Measurements from ENCODE around the gene HOXD12. TPM values are rescaled to one million over a fixed set of nuclear protein-coding genes. Genes with fewer than 3 reads are reported as not detected.

The HOXD12 gene
- polyA plus RNA-seq, 1 donor (not counting 4 experiments of a cell fraction or from before 2014, with no cell fraction given), result not detected

- no peaks in the 10 kb centered on the region for H3K36me3 ChIP-seq (ENCODE audit: control insufficient read depth in 2 of 2, extremely low read depth in 1 of 2, insufficient read depth in 2 of 2, low read length in 2 of 2)
- no peaks in the 10 kb centered on the region for H3K79me2 ChIP-seq (ENCODE audit: control insufficient read depth, insufficient read depth, low read length)
- FAIRE-seq (no peak), DNase-seq (ENCODE audit: low read depth, low spot score) (no peak)
- peaks cover 2% of the 10 kb centered on the region for H4K20me1 ChIP-seq (ENCODE audit: control insufficient read depth, extremely low read depth, insufficient read depth, low read length)
- H3K27ac ChIP-seq (ENCODE audit: control insufficient read depth, insufficient read depth, low read length), result no peak overlapping the region
- H3K4me2 ChIP-seq (ENCODE audit: control insufficient read depth, extremely low read depth, insufficient read depth, low read depth, low read length), result no peak overlapping the region
- no peak overlapping the region for H3K4me3 ChIP-seq (ENCODE audit: control insufficient read depth in 2 of 3, extremely low read depth in 1 of 3, insufficient read depth in 2 of 3, low read depth in 1 of 3, low read length in 3 of 3)
- peaks cover 2% of the 10 kb centered on the region for H3K4me1 ChIP-seq (ENCODE audit: control insufficient read depth, extremely low read depth, insufficient read depth, low read length)
- H3K9me3 ChIP-seq (ENCODE audit: control insufficient read depth, low read depth, low read length), result no peaks in the 10 kb centered on the region
- H3K9ac ChIP-seq (ENCODE audit: control insufficient read depth, extremely low read depth, insufficient read depth, low read length), result no peak overlapping the region
- TF ChIP-seq EZH2 (IDR thresholded peaks at IDR 0.05; ENCODE audit: low read length) (no peak), CTCF (optimal IDR thresholded peaks at IDR 0.05 in 1 of 3, IDR thresholded peaks at IDR 0.05 in 1 of 3, conservative IDR thresholded peaks at IDR 0.05 in 1 of 3; ENCODE audit: extremely low read depth in 1 of 3, insufficient read depth in 2 of 3, low read length in 3 of 3) (no peak)
- H3K27me3 ChIP-seq (ENCODE audit: control insufficient read depth, extremely low read depth, insufficient read depth, low read length), result peaks cover 95% of the 10 kb centered on the region
- H3K9me1 ChIP-seq (ENCODE audit: control insufficient read depth, extremely low read depth, insufficient read depth, low read length), result no peaks in the 10 kb centered on the region
- dilution Hi-C loops (cut with MboI; ENCODE audit: extremely low pct_ligation_motif_present, low sequenced_read_pairs), result no loop called here
- H2AFZ ChIP-seq (ENCODE audit: control insufficient read depth, low read length), result no peak overlapping the region
Measured at GRCh38 chr2:176109946-176110345, 10.4 kb downstream of the HOXD12 start.

- Histone ChIP-seq H4K20me1 (ENCODE audit: control insufficient read depth, extremely low read depth, insufficient read depth, low read length) (peaks cover 2% of the 10 kb centered on the region), H3K27me3 (ENCODE audit: control insufficient read depth, extremely low read depth, insufficient read depth, low read length) (peaks cover 95% of the 10 kb centered on the region), H2AFZ (ENCODE audit: control insufficient read depth, low read length) (no peak overlapping the region), H3K9me1 (ENCODE audit: control insufficient read depth, extremely low read depth, insufficient read depth, low read length) (no peaks in the 10 kb centered on the region), H3K9me3 (ENCODE audit: control insufficient read depth, low read depth, low read length) (no peaks in the 10 kb centered on the region), H3K4me1 (ENCODE audit: control insufficient read depth, extremely low read depth, insufficient read depth, low read length) (peaks cover 2% of the 10 kb centered on the region), H3K4me3 (ENCODE audit: control insufficient read depth in 2 of 3, extremely low read depth in 1 of 3, insufficient read depth in 2 of 3, low read depth in 1 of 3, low read length in 3 of 3) (no peak overlapping the region), H3K36me3 (ENCODE audit: control insufficient read depth in 2 of 2, extremely low read depth in 1 of 2, insufficient read depth in 2 of 2, low read length in 2 of 2) (no peaks in the 10 kb centered on the region), H3K4me2 (ENCODE audit: control insufficient read depth, extremely low read depth, insufficient read depth, low read depth, low read length) (no peak overlapping the region), H3K79me2 (ENCODE audit: control insufficient read depth, insufficient read depth, low read length) (no peaks in the 10 kb centered on the region), H3K27ac (ENCODE audit: control insufficient read depth, insufficient read depth, low read length) (no peak overlapping the region), H3K9ac (ENCODE audit: control insufficient read depth, extremely low read depth, insufficient read depth, low read length) (no peak overlapping the region)
- dilution Hi-C loops (cut with MboI; ENCODE audit: extremely low pct_ligation_motif_present, low sequenced_read_pairs), result no loop called here
- FAIRE-seq, result no peak
- DNase-seq (ENCODE audit: low read depth, low spot score), result no peak
- TF ChIP-seq EZH2 (IDR thresholded peaks at IDR 0.05; ENCODE audit: low read length), result peak; percentile 2
- TF ChIP-seq CTCF (optimal IDR thresholded peaks at IDR 0.05 in 1 of 3, IDR thresholded peaks at IDR 0.05 in 1 of 3, conservative IDR thresholded peaks at IDR 0.05 in 1 of 3; ENCODE audit: extremely low read depth in 1 of 3, insufficient read depth in 2 of 3, low read length in 3 of 3), result no peak
Measured at GRCh38 chr2:176110415-176111308, 11.1 kb downstream of the HOXD12 start.

Measured in keratinocyte (primary cell).